CD4-positive, alpha-beta memory T cell (primary cell): ENCODE data around the gene DNHD1. TPM values are rescaled to one million over a fixed set of nuclear protein-coding genes. Genes with fewer than 3 reads are reported as not detected.

Experiments
- CTCF ChIA-PET: fragments of 350-600 bp; sonication (Branson Sonifier 250); formaldehyde crosslinking; loops from one replicate; lab custom pipeline; 2021; ENCODE audit warnings: inconsistent platforms; ENCODE audit not compliant: partially characterized antibody; lab: Charles Lee
- POLR2A ChIA-PET: fragments of 350-600 bp; sonication (Branson Sonifier 250); formaldehyde crosslinking; loops from one replicate; lab custom pipeline; 2021; ENCODE audit not compliant: partially characterized antibody; lab: Charles Lee
- DNase-seq, 5 donors: peaks; one replicate each; pipeline versions ENCODE4 v3.0.0 to v3.0.0-alpha.2; 2020 to 2022; ENCODE audit warnings: mixed read lengths in 1 of 5
- H3K27ac ChIP-seq: one replicate; pipeline ENCODE4 v1.7.0; 2013; ENCODE audit warnings: low read depth, low read length
- H3K27me3 ChIP-seq: 2 replicates; pipeline ENCODE4 v1.7.0; 2013; ENCODE audit warnings: mild to moderate bottlenecking, low read length, moderate library complexity; ENCODE audit not compliant: insufficient read depth
- H3K36me3 ChIP-seq: 2 replicates; pipeline ENCODE4 v1.7.0; 2013; ENCODE audit warnings: mild to moderate bottlenecking, low read length, moderate library complexity; ENCODE audit not compliant: insufficient read depth
- H3K4me1 ChIP-seq: 2 replicates; pipeline ENCODE4 v1.7.0; 2013; ENCODE audit warnings: mild to moderate bottlenecking, low read length, moderate library complexity; ENCODE audit not compliant: insufficient read depth
- H3K4me3 ChIP-seq, 2 donors: one replicate each; pipeline ENCODE4 v1.7.0; 2013; ENCODE audit warnings: low read length in 2 of 2, mild to moderate bottlenecking in 1 of 2
- H3K9me3 ChIP-seq, 2 donors: one replicate each; pipeline ENCODE4 v1.7.0; 2013; ENCODE audit warnings: low read length in 2 of 2, control low read depth in 1 of 2; ENCODE audit not compliant: control insufficient read depth in 1 of 2
- H3K27ac Mint-ChIP-seq, 7 donors: one replicate each; pipeline ENCODE4 v1.8.0; 2020 to 2021; ENCODE audit warnings: mixed read lengths in 7 of 7, mild to moderate bottlenecking in 6 of 7, inconsistent platforms in 3 of 7, moderate library complexity in 3 of 7
- H3K27me3 Mint-ChIP-seq, 2 donors: one replicate each; pipeline ENCODE4 v1.8.0; 2020 to 2021; ENCODE audit warnings: mixed read lengths in 2 of 2
- H3K36me3 Mint-ChIP-seq, 2 donors: one replicate each; pipeline ENCODE4 v1.8.0; 2020 to 2021; ENCODE audit warnings: mixed read lengths in 2 of 2, inconsistent platforms in 1 of 2, mild to moderate bottlenecking in 1 of 2
- H3K4me1 Mint-ChIP-seq, 4 donors: one replicate each; pipeline ENCODE4 v1.8.0; 2020 to 2021; ENCODE audit warnings: mixed read lengths in 4 of 4, mild to moderate bottlenecking in 1 of 4
- H3K4me3 Mint-ChIP-seq, 8 donors: one replicate each; pipeline ENCODE4 v1.8.0; 2020 to 2021; ENCODE audit warnings: mixed read lengths in 8 of 8, mild to moderate bottlenecking in 7 of 8, moderate library complexity in 6 of 8, inconsistent platforms in 3 of 8
- H3K9me3 Mint-ChIP-seq, 8 donors: one replicate each; pipeline ENCODE4 v1.8.0; 2020 to 2021; ENCODE audit warnings: mixed read lengths in 8 of 8, mild to moderate bottlenecking in 5 of 8, inconsistent platforms in 3 of 8, moderate library complexity in 1 of 8
- intact Hi-C: fragments of 100-400 bp; cut with micrococcal nuclease; formaldehyde crosslinking; loops from one replicate; pipeline ENCODE4 v1.15.1; 2023
- polyA plus RNA-seq, 2 donors: library from polyadenylated mRNA; unstranded; fragments of 300-500 nt; fragmentation: Illumina TruSeq; gene quantifications; one replicate each; pipeline ENCODE4 v1.2.3, GENCODE V29; 2021
- total RNA-seq, 2 experiments: library from RNA; stranded (reverse); gene quantifications; one replicate each; pipeline ENCODE4 v1.2.3, GENCODE V29; 2021

Gene DNHD1
- total and polyA plus RNA-seq, 4 experiments from 2014 or later = 1.2 to 54.0 (median 23.6) TPM

- no peak overlapping the region for H3K27ac ChIP-seq
- H3K4me3 ChIP-seq = no peak overlapping the region
- DNase-seq = no peak
- POLR2A ChIA-PET = interaction anchor here (0.9 kb wide), 1 partner anchor 148 kb away, joined by 3 read pairs; no protein-coding TSS in a partner anchor
- peaks cover 0 to 4% (median 0%) of the 10 kb centered on the region in 4 donors for H3K4me1 Mint-ChIP-seq
- peaks cover 11 to 19% of the 10 kb centered on the region in 2 donors for H3K36me3 Mint-ChIP-seq
- CTCF ChIA-PET = interaction anchor here (1.3 kb wide), 1 partner anchor 35 kb away, joined by 3 read pairs; no protein-coding TSS in a partner anchor
- H3K4me1 ChIP-seq = no peaks in the 10 kb centered on the region
- peak overlapping the region in 2 of 7 donors; percentile 22 to 32 for H3K27ac Mint-ChIP-seq
- H3K9me3 ChIP-seq = no peaks in the 10 kb centered on the region
- intact Hi-C loops = no loop called here
- H3K9me3 Mint-ChIP-seq = no peaks in the 10 kb centered on the region
- peaks cover 3% of the 10 kb centered on the region for H3K36me3 ChIP-seq
- no peaks in the 10 kb centered on the region for H3K27me3 ChIP-seq
- H3K27me3 Mint-ChIP-seq = no peaks in the 10 kb centered on the region
- no peak overlapping the region for H3K4me3 Mint-ChIP-seq
Observed at GRCh38 chr11:6565988-6566703, 69.1 kb downstream of the DNHD1 start.

- Histone ChIP-seq H3K27ac (no peak overlapping the region), H3K36me3 (peaks cover 3% of the 10 kb centered on the region), H3K4me3 (no peak overlapping the region), H3K27me3 (no peaks in the 10 kb centered on the region), H3K4me1 (no peaks in the 10 kb centered on the region), H3K9me3 (no peaks in the 10 kb centered on the region)
- Mint-ChIP-seq H3K9me3 (no peaks in the 10 kb centered on the region), H3K4me1 (peaks cover 0 to 4% (median 0%) of the 10 kb centered on the region in 4 donors), H3K27me3 (no peaks in the 10 kb centered on the region), H3K27ac (peak overlapping the region in 2 of 7 donors; percentile 22 to 32), H3K4me3 (no peak overlapping the region), H3K36me3 (peaks cover 10 to 19% of the 10 kb centered on the region in 2 donors)
- ChIA-PET CTCF (interaction anchor here (1.3 kb wide), 1 partner anchor 36 kb away, joined by 3 read pairs; no protein-coding TSS in a partner anchor), POLR2A (no interaction called here)
- intact Hi-C loops = no loop called here
- no peak for DNase-seq
Observed at GRCh38 chr11:6566704-6567370, 69.8 kb downstream of the DNHD1 start.

GRCh38 chr11:6567371-6567745, 70.3 kb downstream of the DNHD1 start:
- no peak for DNase-seq
- Mint-ChIP-seq H3K4me3 (no peak overlapping the region), H3K9me3 (no peaks in the 10 kb centered on the region), H3K27me3 (no peaks in the 10 kb centered on the region), H3K27ac (no peak overlapping the region), H3K4me1 (peaks cover 0 to 4% (median 0%) of the 10 kb centered on the region in 4 donors), H3K36me3 (peaks cover 13 to 20% of the 10 kb centered on the region in 2 donors)
- Histone ChIP-seq H3K27ac (no peak overlapping the region), H3K27me3 (no peaks in the 10 kb centered on the region), H3K9me3 (no peaks in the 10 kb centered on the region), H3K36me3 (peaks cover 3% of the 10 kb centered on the region), H3K4me3 (no peak overlapping the region), H3K4me1 (no peaks in the 10 kb centered on the region)
- intact Hi-C loops = no loop called here
- CTCF ChIA-PET = no interaction called here
- POLR2A ChIA-PET = no interaction called here

- CTCF ChIA-PET = interaction anchor here (0.7 to 1.2 kb wide), 3 partner anchors 10 to 187 kb away, joined by 3 to 4 read pairs (median 4); no protein-coding TSS in a partner anchor
- DNase-seq = no peak
- no peaks in the 10 kb centered on the region for H3K4me1 ChIP-seq
- POLR2A ChIA-PET = interaction anchor here (0.8 to 1.0 kb wide), 2 partner anchors 51 to 116 kb away, joined by 3 read pairs; partner anchors contain the start of gene TPP1
- no peaks in the 10 kb centered on the region for H3K9me3 ChIP-seq
- no peak overlapping the region for H3K27ac Mint-ChIP-seq
- peaks cover 0 to 4% (median 0%) of the 10 kb centered on the region in 4 donors for H3K4me1 Mint-ChIP-seq
- H3K27ac ChIP-seq = no peak overlapping the region
- no peaks in the 10 kb centered on the region for H3K27me3 Mint-ChIP-seq
- no peaks in the 10 kb centered on the region for H3K27me3 ChIP-seq
- H3K4me3 Mint-ChIP-seq = no peak overlapping the region
- H3K4me3 ChIP-seq = no peak overlapping the region
- H3K9me3 Mint-ChIP-seq = no peaks in the 10 kb centered on the region
- H3K36me3 Mint-ChIP-seq = peaks cover 19 to 21% of the 10 kb centered on the region in 2 donors
- H3K36me3 ChIP-seq = peaks cover 3% of the 10 kb centered on the region
- intact Hi-C loops = no loop called here
Observed at GRCh38 chr11:6568191-6568918, 71.3 kb downstream of the DNHD1 start.

- POLR2A ChIA-PET = no interaction called here
- H3K9me3 Mint-ChIP-seq = no peaks in the 10 kb centered on the region
- peaks cover 16 to 22% of the 10 kb centered on the region in 2 donors for H3K36me3 Mint-ChIP-seq
- H3K4me1 Mint-ChIP-seq = peaks cover 0 to 4% (median 2%) of the 10 kb centered on the region in 4 donors
- H3K9me3 ChIP-seq = no peaks in the 10 kb centered on the region
- no peak overlapping the region for H3K4me3 ChIP-seq
- no peak for DNase-seq
- no peaks in the 10 kb centered on the region for H3K27me3 ChIP-seq
- intact Hi-C loops = no loop called here
- H3K36me3 ChIP-seq = peaks cover 3% of the 10 kb centered on the region
- peak overlapping the region in 1 of 7 donors; percentile 3 for H3K27ac Mint-ChIP-seq
- H3K27ac ChIP-seq = no peak overlapping the region
- CTCF ChIA-PET = interaction anchor here (1.4 kb wide), 1 partner anchor 113 kb away, joined by 3 read pairs; the partner anchor contains the start of gene MRPL17
- no peaks in the 10 kb centered on the region for H3K4me1 ChIP-seq
- no peaks in the 10 kb centered on the region for H3K27me3 Mint-ChIP-seq
- no peak overlapping the region for H3K4me3 Mint-ChIP-seq
Observed at GRCh38 chr11:6569706-6570105, 72.6 kb downstream of the DNHD1 start.

- ChIA-PET POLR2A (no interaction called here), CTCF (interaction anchor here (1.4 kb wide), 1 partner anchor 112 kb away, joined by 3 read pairs; the partner anchor contains the start of gene MRPL17)
- DNase-seq = no peak
- H3K27me3 ChIP-seq = no peaks in the 10 kb centered on the region
- Mint-ChIP-seq H3K4me1 (peaks cover 0 to 4% (median 2%) of the 10 kb centered on the region in 4 donors), H3K36me3 (peaks cover 16 to 19% of the 10 kb centered on the region in 2 donors), H3K9me3 (no peaks in the 10 kb centered on the region), H3K27ac (no peak overlapping the region), H3K4me3 (no peak overlapping the region), H3K27me3 (no peaks in the 10 kb centered on the region)
- H3K27ac ChIP-seq = no peak overlapping the region
- peaks cover 3% of the 10 kb centered on the region for H3K36me3 ChIP-seq
- intact Hi-C loops = no loop called here
- no peaks in the 10 kb centered on the region for H3K4me1 ChIP-seq
- no peak overlapping the region for H3K4me3 ChIP-seq
- H3K9me3 ChIP-seq = no peaks in the 10 kb centered on the region
Observed at GRCh38 chr11:6570691-6571427, 73.8 kb downstream of the DNHD1 start.
